Fibroblast of upper back skin (primary cell): Measurements from ENCODE around the gene HERPUD2.

Experiments
- DNase-seq: peaks from one replicate; pipeline ENCODE4 v3.0.0-alpha.2; 2013

Gene HERPUD2, protein sequence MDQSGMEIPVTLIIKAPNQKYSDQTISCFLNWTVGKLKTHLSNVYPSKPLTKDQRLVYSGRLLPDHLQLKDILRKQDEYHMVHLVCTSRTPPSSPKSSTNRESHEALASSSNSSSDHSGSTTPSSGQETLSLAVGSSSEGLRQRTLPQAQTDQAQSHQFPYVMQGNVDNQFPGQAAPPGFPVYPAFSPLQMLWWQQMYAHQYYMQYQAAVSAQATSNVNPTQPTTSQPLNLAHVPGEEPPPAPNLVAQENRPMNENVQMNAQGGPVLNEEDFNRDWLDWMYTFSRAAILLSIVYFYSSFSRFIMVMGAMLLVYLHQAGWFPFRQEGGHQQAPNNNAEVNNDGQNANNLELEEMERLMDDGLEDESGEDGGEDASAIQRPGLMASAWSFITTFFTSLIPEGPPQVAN

DNA sequence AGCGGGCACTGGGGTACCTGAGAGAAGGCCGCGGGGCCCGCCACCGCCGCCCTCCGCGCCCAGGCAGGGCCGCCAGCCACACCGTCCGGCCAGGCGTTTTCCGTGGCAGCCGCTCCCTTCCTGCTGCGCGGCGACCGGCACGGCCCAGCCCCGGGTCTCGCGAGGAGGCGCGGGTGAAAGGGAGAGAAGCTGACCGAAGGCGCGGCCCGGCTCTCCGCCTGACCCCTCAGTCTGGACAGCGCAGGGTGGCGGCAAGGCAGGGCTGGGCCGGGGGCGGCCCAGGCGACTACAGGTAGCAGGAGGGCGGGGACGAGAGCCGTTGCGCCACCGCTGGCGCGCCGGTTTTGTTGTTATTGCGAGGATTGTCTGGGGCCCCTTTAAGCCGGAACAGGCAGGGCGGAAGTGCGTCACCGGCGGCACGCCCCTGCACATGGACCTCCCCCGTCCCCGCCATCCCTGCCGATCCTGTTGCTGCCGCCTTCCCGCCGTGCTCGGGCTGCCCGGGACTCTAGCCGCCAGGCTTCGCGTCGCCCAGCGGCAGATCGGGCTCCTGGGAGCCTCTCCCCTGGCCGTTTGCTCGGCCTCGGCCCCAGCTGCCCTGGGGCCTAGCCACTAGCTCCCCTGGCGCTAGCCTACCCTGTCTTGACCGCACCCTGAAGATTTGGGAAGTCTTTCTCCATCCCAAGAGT is at the start of gene HERPUD2:
HERPUD2 (minus strand) TSS at position 352 of the 689 bp plus-strand sequence. CDS start 805 bp downstream, outside the sequence.
- DNase-seq, result peak; percentile 84

DNA sequence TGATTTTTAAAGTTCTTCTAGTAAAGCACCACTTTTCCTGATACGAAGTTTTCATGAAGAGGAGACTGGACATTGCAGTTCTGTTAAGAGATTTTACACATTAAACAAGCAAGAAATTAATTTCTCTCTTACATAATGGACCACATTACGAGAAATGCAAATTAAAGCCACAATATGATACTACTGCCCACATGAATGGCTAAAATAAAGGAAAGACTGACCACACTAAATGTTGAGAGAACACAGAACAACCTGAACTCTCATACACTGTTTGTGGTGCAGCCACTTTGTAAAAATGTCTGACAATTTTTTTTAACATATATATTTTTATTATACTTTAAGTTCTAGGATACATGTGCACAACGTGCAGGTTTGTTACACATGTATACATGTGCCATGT is 44.0 kb upstream of the HERPUD2 start:
- no peak for DNase-seq

DNA sequence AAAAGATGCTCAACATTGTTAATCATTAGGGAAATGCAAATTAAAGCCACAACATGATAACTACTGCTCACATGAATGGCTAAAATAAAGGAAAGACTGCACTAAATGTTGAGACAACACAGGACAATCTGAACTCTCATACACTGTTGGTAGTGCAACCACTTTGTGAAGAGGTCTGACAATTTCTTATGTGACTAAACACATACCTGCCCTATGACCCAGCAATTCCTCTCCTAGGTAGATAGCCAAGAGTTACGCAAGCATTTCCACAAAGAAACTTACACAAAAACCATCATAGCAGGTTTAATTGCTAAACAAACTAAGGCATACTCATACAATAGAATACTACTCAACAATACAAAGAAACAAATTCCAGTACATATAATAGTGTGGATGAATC is 41.8 kb upstream of the HERPUD2 start:
- DNase-seq, result peak; percentile 46

DNA sequence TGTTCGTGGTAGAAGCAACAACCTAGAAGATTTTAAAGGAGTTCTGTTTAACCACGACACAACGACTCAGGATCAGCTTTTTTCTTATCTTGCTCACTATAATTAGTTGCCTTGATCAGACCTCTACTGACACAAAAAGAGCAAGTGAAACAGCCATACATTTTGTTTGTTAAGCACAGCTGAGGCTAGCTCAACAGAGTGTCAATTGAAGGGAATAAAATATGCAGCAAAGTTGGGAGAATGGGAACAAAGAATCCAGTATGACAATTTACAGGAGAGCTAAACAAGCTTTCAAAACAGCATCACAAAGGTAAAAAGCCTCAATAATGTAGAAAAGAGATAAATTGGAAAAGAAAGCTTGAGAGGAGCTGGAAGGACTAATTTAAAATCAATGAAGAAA is 40.5 kb upstream of the HERPUD2 start:
- DNase-seq, result no peak

DNA sequence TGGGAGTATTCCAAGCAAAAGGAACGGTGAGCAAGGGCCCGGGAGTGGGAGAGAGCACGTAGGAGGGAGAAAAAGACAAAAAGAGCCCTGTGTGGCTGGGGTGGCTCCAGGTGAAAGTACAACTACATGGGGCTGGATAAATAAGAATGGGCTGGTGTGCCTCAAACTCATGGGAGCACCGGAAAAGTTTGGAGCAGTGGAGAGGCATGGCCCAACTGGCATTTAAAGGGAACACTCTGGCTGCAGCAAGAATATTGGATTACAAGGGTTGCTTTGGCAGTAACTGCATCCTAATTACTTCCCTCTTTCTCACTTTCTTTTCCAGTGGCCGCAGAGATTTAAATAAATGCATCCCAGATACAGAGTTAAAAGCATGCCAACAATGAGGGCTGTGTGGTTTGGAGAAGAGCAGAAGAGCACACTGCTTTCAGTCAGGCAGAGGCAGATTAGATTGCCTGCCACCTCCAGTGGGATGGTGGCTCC is 39.1 kb upstream of the HERPUD2 start:
- no peak for DNase-seq

DNA sequence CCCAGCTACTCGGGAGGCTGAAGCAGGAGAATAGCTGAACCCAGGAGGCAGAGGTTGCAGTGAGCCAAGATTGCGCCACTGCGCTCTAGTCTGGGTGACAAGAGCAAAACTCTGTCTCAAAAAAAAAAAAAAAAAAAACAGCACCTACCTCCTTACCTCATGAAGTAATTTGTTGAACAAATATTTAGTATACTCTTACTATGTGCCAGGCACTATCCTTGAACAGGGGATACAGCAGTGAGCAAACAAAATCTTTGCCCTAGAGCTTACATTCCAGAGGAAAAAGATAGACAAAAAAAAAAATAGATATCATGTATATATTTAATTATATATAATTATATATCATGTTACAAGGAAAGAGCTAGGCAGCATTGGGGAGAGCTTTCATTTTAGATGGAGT is 36.4 kb upstream of the HERPUD2 start:
- DNase-seq, result no peak

DNA sequence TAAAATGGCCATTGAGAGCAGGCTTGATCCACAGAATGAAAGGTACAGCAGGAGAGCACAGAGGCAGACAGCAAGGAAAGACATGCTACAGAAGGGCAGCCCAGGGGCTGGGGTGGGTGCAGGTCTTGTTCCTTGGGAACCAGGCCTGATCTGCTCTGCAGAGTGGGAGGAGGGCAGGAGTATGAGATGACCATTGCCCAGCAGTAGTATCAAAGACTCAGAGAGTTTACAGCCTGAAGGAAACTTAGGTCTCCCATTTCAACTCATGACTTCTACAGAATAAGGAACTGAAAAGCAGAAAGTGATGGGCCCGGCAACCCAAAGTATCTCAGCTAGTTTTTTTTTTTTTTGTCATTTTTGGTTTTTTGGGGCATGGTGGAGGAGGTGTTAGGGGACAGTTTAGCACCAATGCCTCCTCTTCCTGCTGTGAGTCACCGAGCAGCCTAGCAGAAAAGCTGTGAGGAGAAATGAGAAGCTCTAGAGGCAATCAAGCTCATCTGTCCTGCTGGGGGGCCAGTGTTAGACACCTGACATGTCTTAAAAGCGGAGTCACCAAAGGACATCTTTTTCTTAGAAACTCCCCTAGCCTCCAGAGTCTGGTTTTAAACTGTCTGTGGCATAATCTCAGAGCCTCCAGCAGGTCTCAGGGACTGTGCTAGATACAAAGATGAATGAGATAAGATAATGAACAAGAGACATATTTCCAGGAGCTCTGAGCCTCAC is 34.3 kb upstream of the HERPUD2 start:
- no peak for DNase-seq

DNA sequence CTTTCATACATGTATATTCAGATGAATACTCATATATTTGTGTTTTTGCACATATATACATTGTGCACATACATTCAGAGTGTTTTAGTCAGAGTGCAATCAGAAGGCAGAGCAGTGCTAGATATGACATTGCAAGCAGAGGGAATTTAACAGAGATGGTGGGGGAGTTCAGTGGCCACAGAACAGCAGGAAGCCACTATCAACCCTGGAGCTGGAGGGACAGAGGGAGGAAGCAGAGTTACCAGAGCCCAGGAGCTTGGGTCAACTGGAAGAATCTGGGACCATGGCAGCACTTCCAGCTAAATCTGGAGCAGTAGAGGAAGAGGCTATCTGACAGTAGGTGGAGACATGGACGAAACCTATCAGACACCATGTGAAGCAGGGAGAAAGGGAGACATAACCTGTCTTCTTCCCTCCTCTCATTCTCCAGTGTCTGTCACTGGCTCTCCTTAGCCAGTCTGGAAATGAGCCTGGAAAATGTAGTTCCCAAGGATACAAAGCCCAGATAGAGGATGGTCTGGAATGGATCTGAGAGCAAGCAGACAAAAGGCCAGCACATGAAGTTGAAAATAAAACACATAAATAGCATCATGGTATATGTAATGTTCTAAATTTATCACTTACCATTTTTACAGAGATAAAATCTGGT is 33.6 kb upstream of the HERPUD2 start:
- DNase-seq, result no peak

DNA sequence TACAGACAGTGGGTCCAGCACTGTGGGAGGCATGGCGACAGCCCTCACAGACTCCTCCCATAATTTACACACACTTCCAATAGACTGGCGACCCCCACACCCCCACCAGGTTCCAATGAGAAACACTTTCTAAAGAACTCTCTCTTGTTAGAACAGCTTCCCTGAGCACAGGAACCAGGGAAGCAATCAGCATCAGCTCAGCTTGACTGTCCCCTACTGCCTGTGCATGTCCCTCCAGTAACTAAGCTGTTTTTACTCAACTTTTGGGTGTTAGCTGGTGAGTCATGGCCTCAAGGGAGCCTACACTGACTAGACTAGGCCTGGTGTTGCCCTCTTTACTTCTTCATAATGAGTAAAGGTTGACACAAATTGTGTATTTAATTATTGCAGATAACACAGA is 32.6 kb upstream of the HERPUD2 start:
- no peak for DNase-seq

DNA sequence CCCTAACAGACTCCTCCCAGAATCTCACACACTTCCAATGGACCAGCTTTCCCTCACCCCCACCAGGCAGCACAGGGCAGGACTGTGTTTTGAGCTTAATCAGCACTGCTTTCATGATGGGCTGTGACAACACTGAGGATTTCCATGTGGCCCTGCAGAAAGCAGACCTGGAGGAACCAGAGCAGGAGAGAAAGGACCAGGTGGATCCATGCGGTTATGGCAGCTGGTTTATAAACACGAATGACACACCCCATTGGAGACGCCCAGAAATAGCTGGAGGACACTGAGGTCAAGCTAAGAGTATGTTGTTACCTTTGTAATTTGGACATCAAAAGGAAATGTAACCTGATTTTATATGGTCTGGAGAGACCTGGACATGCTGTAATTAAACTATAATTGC is 31.7 kb upstream of the HERPUD2 start:
- no peak for DNase-seq

DNA sequence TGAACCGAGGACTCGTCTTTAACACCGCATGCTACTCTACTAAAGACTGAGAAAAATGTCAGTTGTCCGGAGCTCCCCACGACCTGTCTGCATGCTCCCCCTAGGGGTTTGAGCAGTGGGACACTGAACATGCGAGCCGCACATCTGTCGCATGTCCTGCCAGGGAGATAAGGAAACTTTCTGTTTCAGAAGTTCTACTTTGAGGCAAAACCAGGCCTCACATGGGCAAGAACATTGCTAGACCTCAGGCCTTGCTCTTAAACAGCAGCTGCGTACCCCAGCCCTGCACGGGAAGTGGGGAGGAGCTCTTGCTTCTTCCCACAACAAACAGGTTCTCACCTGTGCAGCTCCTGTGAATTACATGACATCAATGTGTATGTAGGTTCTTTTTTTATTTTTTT is 30.3 kb upstream of the HERPUD2 start:
- no peak for DNase-seq

DNA sequence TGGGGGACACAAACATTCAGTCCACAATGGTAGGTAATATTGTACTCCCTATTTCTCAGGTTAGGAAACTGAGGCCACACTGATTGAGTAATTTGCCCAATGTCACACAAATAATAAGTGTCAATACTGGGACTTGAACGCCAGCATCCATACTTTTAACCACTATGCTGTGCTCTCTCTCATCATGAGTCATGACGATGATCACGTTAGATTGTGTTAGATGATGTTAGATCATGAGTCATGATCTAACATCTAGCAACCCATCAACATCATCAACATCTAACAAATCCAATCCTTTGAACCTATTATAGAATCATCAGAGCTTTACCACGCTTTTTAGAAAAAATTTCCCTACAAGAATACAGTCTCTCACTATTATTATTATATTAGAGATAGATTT is 28.1 kb upstream of the HERPUD2 start:
- DNase-seq, result peak; percentile 23

DNA sequence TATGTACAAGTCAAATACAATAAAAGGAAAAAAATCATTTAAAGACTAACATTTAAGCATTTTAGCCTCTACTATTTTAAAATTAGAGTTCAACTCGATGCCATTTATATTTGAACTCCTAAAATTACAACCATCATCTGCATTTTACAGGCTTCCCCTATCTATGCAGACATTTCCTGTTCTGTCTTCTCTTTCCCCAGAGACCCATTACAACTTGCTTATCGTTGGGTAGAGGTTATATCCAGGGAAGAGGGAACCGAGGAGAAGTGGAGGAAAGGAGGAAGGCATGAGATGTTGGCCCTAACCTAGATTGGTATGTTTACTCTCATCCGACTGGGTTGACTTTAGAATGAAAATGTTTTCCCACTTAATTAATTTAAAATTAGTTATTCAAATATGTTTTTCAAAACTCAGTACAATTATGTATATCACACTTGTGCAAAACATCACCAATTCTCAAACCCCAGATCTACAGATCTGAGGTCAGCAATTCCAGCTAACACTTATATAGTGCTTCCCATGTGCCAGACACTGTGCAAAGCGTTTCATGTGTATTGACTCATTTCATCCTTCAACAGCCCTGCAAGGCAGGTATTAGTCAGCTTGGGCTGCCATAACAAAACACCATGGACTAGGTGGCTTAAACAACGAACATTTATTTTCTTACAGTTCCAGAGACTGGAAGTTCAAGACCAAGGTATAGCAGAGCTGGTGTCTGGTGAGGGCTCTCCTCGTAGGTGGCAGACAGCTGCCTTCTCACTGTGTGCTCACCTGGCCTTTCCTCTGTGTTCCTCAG is 27.3 kb upstream of the HERPUD2 start:
- DNase-seq, result no peak

DNA sequence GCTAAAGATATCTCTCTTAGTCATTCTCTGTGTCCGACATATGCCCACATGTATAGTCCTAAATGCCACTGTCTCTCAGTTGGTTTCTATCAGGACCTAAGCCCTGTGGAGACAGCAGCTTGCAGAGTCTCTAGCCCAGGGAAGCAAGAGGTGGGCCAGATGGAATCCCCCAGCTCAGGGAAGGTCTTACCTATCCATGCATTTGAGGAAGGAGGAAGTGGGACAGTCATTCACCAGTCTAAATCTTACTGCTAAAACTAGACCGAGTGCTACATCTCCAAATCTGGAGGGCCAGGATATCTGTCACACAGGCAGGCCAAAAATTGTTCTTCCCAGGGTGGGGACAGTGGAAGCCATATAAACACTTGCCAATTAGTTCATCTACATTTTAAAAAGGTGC is 26.4 kb upstream of the HERPUD2 start:
- no peak for DNase-seq

DNA sequence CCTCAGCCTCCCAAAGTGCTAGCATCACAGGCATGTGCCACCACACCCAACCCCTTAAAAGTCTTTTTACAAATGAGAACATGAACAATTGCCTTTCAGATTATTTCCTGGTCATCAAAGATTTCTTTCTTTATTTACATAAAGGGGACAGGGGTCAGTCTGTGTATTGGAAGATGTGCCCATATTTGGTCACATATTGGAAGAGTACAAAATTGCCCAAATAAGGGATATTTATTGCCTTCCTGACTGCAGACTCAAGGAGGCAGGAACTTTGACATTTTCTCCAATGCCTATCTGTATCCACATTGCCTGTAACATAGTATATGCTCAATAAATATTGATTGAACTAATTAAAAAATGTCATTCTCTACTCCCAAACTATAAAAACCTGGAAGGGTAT is 25.9 kb upstream of the HERPUD2 start:
- DNase-seq, result no peak

DNA sequence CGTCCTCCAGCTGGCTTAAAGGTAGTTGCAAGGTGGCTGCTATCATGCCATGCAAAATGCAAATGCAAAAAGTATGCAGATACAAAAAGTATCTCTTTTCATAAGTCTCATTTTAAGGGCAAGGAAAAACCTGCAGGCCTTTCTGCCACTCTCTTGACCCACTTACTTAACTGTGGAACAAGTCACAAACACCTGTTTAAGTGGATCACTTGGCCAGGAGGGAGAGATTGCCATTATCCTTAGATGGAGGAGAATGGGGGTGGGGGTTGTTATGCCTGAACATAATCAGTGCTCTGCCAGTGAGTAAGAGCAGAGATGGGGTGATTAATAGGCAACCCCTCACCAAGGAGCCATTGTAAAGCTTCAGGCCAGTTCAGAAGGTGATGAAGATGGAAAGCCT is 25.1 kb upstream of the HERPUD2 start:
- no peak for DNase-seq

DNA sequence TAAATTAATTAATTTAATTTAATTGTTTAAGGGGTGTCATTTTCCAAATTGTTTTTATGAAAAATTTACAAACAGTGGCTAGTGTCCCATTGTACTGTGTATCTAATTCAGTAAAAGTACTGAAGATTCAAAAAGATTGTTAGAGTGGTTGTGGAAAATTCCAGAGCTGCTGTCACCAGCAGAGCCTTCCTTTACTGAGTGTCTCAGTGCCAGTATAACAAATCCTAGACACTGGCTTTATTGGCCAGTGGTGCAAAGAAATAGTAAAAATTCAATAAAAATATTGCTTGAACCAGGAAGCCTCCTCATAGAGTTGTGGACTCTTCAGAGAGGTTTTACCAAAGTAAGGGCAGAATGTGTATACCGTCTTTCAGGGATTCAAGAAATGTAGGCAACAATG is 23.1 kb upstream of the HERPUD2 start:
- DNase-seq, result no peak

DNA sequence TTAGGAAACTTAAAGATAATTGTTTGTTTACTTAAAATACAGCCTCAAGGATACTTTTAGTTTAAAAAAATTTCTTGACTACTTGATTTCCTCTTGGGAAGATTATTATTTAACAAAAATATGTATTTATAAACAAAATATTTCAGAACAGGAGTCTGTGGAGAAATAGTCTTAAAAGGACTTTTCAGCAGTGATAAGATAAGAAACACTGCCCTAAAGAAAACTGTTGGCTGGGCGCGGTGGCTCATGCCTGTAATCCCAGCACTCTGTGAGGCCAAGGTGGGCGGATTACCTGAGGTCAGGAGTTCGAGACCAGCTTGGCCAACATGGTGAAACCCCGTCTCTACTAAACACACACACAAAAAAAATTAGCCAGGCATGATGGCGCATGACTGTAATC is 22.6 kb upstream of the HERPUD2 start:
- DNase-seq, result no peak

DNA sequence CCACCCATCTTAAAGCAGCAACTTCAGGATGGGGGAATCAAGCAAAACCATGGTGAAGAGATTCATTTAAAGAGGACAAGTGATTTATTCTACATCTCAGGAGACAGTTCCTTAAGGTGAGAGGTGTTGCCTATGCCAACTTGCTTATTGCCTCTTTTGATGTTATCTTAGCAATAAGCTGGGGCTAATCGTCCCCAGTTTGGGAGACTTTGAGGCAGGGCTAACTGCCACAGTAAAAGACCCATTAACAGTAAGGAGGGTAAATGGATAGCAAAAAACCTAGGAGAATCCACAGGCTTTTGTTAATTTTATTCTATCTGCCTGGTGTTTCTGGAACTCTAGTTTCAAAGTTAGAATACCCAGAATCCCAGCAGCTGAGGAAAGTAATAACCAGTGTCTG is 22.1 kb upstream of the HERPUD2 start:
- DNase-seq, result no peak

DNA sequence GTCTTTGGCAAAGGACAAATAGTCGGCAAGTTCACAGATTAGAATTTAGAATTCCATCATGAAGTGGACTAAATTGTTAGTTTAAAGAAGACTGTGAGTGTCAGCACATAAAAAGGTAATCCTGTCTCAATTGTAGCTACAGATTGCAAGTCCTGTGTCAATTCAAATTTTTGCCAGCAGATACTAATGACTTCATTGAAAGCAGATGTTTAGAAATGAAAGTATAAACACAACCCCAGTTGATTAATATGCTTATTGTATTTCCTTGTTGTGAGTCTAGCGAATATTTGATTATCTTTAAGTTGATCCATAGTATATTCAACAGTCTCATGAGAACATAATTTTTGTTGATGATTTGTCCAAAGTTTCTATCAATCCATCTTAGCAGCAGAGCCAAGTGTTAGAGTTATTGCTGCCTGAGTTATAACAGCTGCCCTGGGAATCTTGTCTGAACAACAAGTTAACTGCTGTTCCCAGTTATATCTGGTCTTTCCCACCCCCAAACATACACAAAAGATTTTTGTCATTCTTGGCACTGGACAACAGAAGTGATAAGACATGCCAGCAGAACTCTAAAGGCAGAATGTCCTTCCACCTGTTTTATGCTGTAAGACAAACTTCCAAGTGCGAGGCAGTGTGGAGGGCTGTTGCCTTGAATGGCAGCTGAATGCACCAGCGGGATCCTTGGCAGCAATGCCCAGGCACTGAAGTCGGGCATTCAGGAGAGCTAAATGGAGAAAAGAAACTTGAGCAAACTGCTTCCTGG is 21.3 kb upstream of the HERPUD2 start:
- peak; percentile 43 for DNase-seq

DNA sequence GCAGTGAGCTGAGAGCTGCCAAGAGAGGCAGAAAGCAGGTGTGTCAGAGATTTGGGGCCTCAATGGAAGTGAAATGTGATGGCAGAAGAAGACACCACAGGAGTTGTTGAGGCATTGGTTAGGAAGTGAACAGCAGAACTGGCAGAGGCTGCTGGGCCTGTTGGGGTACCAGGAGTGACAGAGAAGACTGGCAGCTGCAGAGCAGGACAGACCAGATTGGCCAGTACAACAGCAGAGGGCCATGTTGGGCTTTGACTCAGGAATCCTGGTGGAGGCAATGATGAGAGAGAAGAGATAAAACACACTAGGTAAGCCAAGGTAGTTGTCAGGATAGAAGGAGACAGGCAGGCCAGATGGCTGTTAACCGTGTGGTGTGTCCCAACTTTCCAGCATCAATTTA is 19.9 kb upstream of the HERPUD2 start:
- DNase-seq, result no peak

DNA sequence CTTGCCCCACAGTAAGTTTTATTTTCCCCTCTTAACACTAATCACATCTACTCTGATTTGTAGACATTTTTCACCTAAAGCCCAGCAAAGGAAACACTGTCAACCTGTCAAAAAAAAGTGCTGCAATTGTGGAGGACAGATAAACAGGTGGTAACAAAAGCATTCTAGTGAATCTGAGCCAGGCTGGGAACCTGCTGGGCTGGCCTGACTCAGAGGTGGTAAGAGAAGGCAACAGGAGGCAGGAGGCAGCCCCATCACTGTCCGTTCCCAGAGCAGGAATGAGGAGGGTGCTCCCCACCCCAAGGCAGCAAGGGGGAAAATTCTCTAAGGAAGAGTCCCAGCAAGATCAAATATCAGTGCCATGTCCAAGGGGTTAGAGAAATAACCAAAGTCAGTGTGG is 19.5 kb upstream of the HERPUD2 start:
- no peak for DNase-seq
